ENCODE measurements around the gene CLSTN3. TPM values are rescaled to one million over a fixed set of nuclear protein-coding genes. Genes with fewer than 3 reads are reported as not detected.
A peak's percentile ranks its signal among the peaks of the same experiment; 100 is the strongest.

Gene CLSTN3
- total and polyA plus RNA-seq, 9 of the 15 experiments (the other 6 are each of a cell fraction or from before 2014, with no cell fraction given), result 0.08 to 23.2 (median 11.0) TPM

DNA sequence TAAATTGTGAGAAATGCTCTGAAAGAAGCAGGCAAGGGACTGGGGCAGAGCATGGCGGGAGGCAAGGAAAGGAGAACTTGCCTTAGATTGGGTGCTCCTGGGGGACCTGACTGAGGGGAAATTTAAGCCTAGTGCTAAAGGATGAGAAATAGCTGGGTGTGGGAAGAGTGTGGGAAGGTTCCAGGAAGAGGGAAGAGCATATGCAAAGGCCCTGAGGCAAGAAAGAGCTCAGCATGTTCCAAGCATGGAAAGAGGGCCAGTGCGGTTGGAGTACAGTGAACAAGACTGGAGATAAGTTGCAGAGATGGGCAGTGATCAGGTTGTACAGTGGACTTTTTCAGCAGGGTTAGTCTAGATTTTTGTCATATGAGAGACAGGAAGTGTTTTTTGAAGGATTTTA is 9.0 kb downstream of the CLSTN3 start:
- no peak for FAIRE-seq

DNA sequence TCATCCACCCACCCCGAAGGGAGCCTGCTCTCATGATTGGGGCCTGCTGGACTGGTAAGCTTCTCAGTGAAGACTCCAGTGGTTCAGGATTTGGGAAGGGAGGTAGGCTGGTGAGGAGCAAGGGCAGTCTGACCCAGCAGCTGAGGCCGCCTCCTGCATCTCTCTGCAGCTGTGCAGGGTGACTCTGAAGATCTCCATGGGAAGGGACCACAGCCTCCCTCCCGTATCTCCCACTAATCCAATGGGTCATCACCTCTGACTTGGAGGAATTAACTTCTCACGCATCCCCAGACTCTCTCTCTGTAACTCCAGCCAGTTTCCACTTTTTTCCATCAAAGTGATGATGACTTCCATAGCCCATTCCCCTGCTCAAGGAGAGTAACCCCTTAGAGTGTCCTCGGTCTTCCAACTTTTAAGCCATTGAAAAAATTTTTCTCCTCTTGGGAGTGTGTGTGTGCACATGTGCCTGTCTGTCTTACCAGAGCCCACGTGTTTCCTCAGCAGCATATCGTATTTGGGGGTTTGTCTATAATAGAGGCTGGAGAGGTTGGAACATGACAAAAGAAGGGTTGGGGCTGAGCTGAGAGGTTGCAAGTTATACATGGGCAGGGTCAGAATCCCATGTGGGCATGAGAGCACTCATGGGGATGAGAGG is 11.3 kb downstream of the CLSTN3 start:
- intact Hi-C loops (cut with micrococcal nuclease), result loop anchor here (1.0 kb wide), 1 partner anchor 47 kb away; no protein-coding TSS in a partner anchor
- no peak overlapping the region for H3K4me2 ChIP-seq (ENCODE audit: insufficient read depth, low read length)
- no peak for FAIRE-seq

More for the DNA sequence above, 9.0 kb downstream of the CLSTN3 start:
- Histone ChIP-seq H4K20me1 (replicated peaks; ENCODE audit: control insufficient read depth, insufficient read depth, low read length) (no peaks in the 10 kb centered on the region), H3K79me2 (ENCODE audit: control insufficient read depth, insufficient read depth, low read length) (no peaks in the 10 kb centered on the region), H3K9me3 (replicated peaks; ENCODE audit: control insufficient read depth, insufficient read depth, low read depth, low read length) (no peaks in the 10 kb centered on the region), H3K9me1 (ENCODE audit: control insufficient read depth, insufficient read depth, low read length) (no peaks in the 10 kb centered on the region), H2AFZ (ENCODE audit: low read depth, low read length) (no peak overlapping the region), H3K4me2 (ENCODE audit: insufficient read depth, low read length) (no peak overlapping the region), H3K27me3 (ENCODE audit: control insufficient read depth in 2 of 2, insufficient read depth in 2 of 2, low read length in 2 of 2) (no peaks in the 10 kb centered on the region), H3K4me3 (no peak overlapping the region), H3K27ac (ENCODE audit: extremely low read depth, low read depth, low read length) (no peak overlapping the region), H3K36me3 (ENCODE audit: control insufficient read depth, insufficient read depth, low read length) (peaks cover 41% of the 10 kb centered on the region; the same call in 2 of the 3 replicates), H3K9ac (ENCODE audit: insufficient read depth in 1 of 2, low read depth in 2 of 2, low read length in 2 of 2) (no peak overlapping the region), H3K4me1 (replicated peaks in 1 of 2; ENCODE audit: control insufficient read depth in 2 of 2, insufficient read depth in 2 of 2, low read length in 2 of 2) (no peaks in the 10 kb centered on the region; a peak in 2 of 5 replicates)
- POLR2A ChIA-PET, result interaction anchor here (0.6 kb wide), 1 partner anchor 74 kb away, joined by 4 read pairs; no protein-coding TSS in a partner anchor
- intact Hi-C loops (cut with micrococcal nuclease), result no loop called here
- ATAC-seq, result no peak
- TF ChIP-seq RBM25 (IDR thresholded peaks at IDR 0.05; ENCODE audit: low read depth, low read length, severe bottlenecking), result peak; percentile 12
- TF ChIP-seq PRPF4 (IDR thresholded peaks at IDR 0.05; ENCODE audit: insufficient read depth, low read depth, low read length, poor library complexity, severe bottlenecking), result no peak
- no peak for TF ChIP-seq LEF1 (IDR thresholded peaks at IDR 0.05)
- TF ChIP-seq ZNF347 (CRISPR knock-in tag; IDR thresholded peaks at IDR 0.05; ENCODE audit: low read depth), result no peak
- in situ Hi-C loops (cut with MboI), result no loop called here
- no peak for DNase-seq (ENCODE audit: extremely low read depth in 1 of 4, low spot score in 3 of 4)
- 85% methylated on average over 2 of the region's 2 CpGs for WGBS (ENCODE audit: insufficient coverage, low coverage, missing lambda C conversion rate)
- CTCF ChIA-PET (ENCODE audit: low intra/inter-chr PET ratio), result no interaction called here
- BruUV-seq (replicated peaks), result no TSS peak

More for the DNA sequence above, 11.3 kb downstream of the CLSTN3 start:
- in situ Hi-C loops (cut with MboI), result no loop called here
- Histone ChIP-seq H3K27ac (ENCODE audit: extremely low read depth, low read depth, low read length) (no peak overlapping the region), H3K9me1 (ENCODE audit: control insufficient read depth, insufficient read depth, low read length) (no peaks in the 10 kb centered on the region), H3K27me3 (ENCODE audit: control insufficient read depth in 2 of 2, insufficient read depth in 2 of 2, low read length in 2 of 2) (no peaks in the 10 kb centered on the region), H3K9ac (ENCODE audit: insufficient read depth in 1 of 2, low read depth in 2 of 2, low read length in 2 of 2) (no peak overlapping the region), H4K20me1 (replicated peaks; ENCODE audit: control insufficient read depth, insufficient read depth, low read length) (no peaks in the 10 kb centered on the region), H3K9me3 (replicated peaks; ENCODE audit: control insufficient read depth, insufficient read depth, low read depth, low read length) (no peaks in the 10 kb centered on the region), H2AFZ (ENCODE audit: low read depth, low read length) (no peak overlapping the region), H3K36me3 (ENCODE audit: control insufficient read depth, insufficient read depth, low read length) (peaks cover 22% of the 10 kb centered on the region; the same call in 2 of the 3 replicates), H3K4me1 (replicated peaks in 1 of 2; ENCODE audit: control insufficient read depth in 2 of 2, insufficient read depth in 2 of 2, low read length in 2 of 2) (peaks cover 7 to 10% of the 10 kb centered on the region in 2 experiments; a peak in 3 of 5 replicates), H3K4me3 (no peak overlapping the region), H3K79me2 (ENCODE audit: control insufficient read depth, insufficient read depth, low read length) (no peaks in the 10 kb centered on the region)
- WGBS (ENCODE audit: insufficient coverage, low coverage, missing lambda C conversion rate), result 60% methylated on average over 7 of the region's 7 CpGs
- TF ChIP-seq ZNF282 (CRISPR knock-in tag; IDR thresholded peaks at IDR 0.05), result no peak
- no peak for TF ChIP-seq CREM (IDR thresholded peaks at IDR 0.05; ENCODE audit: low read depth)
- TF ChIP-seq, protein P1, sequence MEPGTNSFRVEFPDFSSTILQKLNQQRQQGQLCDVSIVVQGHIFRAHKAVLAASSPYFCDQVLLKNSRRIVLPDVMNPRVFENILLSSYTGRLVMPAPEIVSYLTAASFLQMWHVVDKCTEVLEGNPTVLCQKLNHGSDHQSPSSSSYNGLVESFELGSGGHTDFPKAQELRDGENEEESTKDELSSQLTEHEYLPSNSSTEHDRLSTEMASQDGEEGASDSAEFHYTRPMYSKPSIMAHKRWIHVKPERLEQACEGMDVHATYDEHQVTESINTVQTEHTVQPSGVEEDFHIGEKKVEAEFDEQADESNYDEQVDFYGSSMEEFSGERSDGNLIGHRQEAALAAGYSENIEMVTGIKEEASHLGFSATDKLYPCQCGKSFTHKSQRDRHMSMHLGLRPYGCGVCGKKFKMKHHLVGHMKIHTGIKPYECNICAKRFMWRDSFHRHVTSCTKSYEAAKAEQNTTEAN (CRISPR knock-in tag; IDR thresholded peaks at IDR 0.05), result no peak
- no peak for TF ChIP-seq RFX7 (CRISPR knock-in tag; IDR thresholded peaks at IDR 0.05)
- no peak for TF ChIP-seq ZNF165 (CRISPR knock-in tag; IDR thresholded peaks at IDR 0.05; ENCODE audit: borderline replicate concordance)
- ChIA-PET CTCF (ENCODE audit: low intra/inter-chr PET ratio) (interaction anchor here (0.7 to 1.4 kb wide), 3 partner anchors 47 to 497 kb away, joined by 3 to 6 read pairs (median 4); no protein-coding TSS in a partner anchor), POLR2A (interaction anchor here (0.5 kb wide), 2 partner anchors 13 to 273 kb away, joined by 3 read pairs; partner anchors contain the start of gene RBP5)
- no TSS peak for BruUV-seq (replicated peaks)
- no peak for ATAC-seq
- no peak for DNase-seq (ENCODE audit: extremely low read depth in 1 of 4, low spot score in 3 of 4)

Data from K562 (cell line).